HT1080 (cell line): Measurements from ENCODE around the gene UBL7. TPM values are rescaled to one million over a fixed set of nuclear protein-coding genes. Genes with fewer than 3 reads are reported as not detected.
A peak's percentile ranks its signal among the peaks of the same experiment; 100 is the strongest.
"Not testable (repeated sequence)": the region's sequence is repeated elsewhere in the genome, so short reads cannot be mapped to it uniquely, and the experiment has no call there.

Experiments used
- DNase-seq: peaks from one replicate; pipeline ENCODE4 v3.0.0-alpha.2; 2015; ENCODE audit warnings: low read depth
- polyA plus RNA-seq, 2 experiments: library from polyadenylated mRNA; depleted of rRNA; stranded (reverse); fragments of >200 nt; gene quantifications; 2 replicates each; pipeline ENCODE4 v1.2.3, GENCODE V29; 2015
- total RNA-seq: library from RNA; depleted of rRNA; stranded (reverse); fragments of >200 nt; shearing (Covaris generic); gene quantifications from 2 replicates; pipeline ENCODE4 v1.2.3, GENCODE V29; 2014; rRNA removed

UBL7 gene, protein sequence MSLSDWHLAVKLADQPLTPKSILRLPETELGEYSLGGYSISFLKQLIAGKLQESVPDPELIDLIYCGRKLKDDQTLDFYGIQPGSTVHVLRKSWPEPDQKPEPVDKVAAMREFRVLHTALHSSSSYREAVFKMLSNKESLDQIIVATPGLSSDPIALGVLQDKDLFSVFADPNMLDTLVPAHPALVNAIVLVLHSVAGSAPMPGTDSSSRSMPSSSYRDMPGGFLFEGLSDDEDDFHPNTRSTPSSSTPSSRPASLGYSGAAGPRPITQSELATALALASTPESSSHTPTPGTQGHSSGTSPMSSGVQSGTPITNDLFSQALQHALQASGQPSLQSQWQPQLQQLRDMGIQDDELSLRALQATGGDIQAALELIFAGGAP
- 160 and 187 TPM in 2 replicates for total RNA-seq
- 136 and 139 TPM in 2 replicates for polyA plus RNA-seq (2015; cell fraction: cytosol; rRNA removed)
- polyA plus RNA-seq (2015; cell fraction: nucleus; rRNA removed) = 72.8 and 74.4 TPM in 2 replicates

DNA sequence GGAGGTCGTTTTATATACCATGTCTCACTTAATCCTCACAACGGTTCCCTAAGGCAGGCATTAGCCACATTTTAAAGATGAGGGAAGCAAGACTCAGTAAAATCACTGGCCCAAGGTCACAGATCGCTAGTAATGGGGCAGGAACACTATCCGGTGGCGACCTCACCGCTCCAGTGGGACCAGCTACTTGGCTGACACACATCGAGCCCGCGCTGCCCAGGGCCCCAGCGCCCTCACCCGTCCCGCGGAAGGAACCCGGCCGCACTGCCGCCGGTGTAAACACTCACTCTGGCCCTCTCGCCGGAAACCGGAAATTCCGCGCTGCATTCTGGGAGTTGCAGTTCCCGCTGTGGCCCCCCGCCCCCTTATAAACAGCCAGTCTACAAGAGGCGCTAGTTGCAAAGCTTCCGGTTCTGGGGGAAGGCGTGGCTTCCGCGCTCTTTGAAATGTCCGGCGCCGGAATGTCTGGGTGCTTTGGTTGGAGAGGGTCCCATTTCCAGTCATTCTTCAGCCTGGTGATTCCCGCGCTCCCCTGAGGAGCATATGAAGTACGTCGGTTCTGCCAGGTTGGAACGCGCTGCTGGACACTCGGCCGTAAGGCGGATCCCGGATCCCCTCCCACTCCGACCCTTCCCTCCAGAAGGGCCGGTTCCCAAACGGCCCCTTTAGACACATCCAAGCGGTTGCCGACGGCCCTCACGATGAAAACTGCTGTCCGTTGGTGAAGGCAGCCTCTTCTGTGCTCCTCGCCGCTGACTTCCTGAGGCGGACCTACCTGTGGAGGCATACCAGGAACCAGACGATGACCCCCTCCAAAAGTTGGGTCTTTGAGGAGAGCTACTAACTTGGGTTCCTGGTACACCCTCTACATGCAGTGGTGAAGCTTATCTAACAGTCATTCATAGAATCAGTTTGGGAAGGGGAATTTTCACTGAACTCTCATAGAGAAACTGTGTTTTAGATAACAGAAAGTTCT is at the start of gene UBL7:
Gene UBL7 (minus strand): TSS at position 290 of the 976 bp plus-strand sequence. CDS start 2,293 bp downstream, outside the sequence.
- DNase-seq = peak; percentile 99

DNA sequence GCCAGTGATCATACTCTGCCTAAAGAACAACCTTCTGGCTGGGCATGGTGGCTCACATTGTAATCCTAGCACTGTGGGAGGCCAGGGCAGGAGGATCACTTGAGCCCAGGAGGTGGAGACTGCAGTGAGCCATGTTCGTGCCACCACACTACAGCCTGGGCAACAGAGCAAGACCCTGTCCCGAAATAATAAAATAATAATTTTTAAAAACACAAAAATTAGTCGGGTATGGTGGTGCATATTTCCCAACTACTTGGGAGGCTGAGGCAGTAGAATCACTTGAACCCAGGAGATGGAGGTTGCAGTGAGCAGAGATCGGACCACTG is 45.5 kb upstream of the UBL7 start:
- no peak for DNase-seq

DNA sequence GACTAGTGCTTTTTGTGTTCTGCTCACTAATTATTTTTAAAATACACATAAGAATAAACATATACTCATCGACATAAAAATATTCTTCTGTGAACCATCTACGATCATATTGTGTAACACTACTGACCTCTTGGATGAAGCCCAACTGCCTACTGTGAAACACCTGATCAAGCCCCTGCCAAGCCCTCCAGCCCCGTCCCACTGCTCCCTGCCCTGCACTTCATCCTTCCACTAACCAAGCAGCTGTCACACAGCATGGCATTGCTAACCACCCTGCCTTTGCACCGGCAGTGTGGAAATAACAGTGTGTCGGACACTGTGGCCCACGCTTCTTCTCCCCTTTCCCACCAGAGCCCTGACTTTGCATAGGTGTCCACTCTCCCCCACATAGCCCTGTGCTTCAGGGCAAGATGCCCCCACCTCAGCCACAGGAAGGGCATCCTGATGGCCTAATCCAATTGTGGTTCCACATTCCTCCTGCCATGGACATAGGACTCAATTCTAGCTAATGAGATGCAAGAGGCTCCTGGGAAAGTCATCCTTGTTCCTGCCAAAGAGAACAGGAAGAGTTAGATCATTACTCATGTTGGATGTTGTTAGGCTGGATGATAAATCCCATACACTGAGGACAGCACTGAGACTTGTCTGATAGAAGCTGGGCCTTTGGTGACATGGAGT is 45.0 kb upstream of the UBL7 start:
- DNase-seq = peak; percentile 85

GRCh38 chr15:74504836-74505235 is 43.9 kb upstream of the UBL7 start:
- no peak for DNase-seq

- no peak for DNase-seq
Measured at GRCh38 chr15:74504418-74504817, 43.5 kb upstream of the UBL7 start.

DNA sequence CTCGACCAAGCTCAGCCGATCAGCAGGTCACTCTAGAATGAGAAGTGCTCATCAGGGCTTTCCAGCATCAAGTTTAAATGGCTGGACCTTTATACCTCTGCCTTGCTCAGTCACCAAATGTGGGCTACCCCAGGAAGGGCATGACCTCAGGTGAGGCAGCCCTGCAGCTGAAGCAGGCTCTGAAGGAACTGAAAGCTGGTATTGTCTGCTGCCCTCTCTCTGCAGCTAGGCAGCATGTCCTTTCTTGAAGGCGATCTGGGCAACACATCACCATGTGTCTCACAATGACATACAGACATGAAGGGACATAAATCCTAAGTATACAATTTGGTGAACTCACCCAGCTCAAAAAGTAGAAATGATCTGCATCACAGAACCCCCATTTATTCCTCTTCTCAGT is 41.3 kb upstream of the UBL7 start:
- DNase-seq = no peak

- DNase-seq = no peak
Measured at GRCh38 chr15:74500401-74500800, 39.4 kb upstream of the UBL7 start.

DNA sequence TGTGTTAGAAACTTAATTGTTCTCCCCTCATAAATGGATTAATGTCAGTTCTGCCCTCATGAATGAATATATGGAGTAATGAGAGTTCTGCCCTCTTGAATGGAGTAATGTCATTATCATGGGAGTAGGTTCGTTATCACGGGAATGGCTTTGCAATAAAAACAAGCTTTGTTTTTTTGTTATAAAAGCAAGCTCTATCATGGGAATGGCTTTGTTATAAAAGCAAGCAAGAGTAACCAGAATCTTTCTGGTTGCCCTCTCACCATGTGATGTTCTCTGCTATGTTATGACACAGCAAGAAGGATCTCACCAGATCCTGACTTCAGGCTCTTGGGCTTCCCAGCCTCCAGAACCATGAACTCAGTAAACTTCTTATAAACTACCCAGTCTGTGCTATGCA is 38.4 kb upstream of the UBL7 start:
- no peak for DNase-seq

DNA sequence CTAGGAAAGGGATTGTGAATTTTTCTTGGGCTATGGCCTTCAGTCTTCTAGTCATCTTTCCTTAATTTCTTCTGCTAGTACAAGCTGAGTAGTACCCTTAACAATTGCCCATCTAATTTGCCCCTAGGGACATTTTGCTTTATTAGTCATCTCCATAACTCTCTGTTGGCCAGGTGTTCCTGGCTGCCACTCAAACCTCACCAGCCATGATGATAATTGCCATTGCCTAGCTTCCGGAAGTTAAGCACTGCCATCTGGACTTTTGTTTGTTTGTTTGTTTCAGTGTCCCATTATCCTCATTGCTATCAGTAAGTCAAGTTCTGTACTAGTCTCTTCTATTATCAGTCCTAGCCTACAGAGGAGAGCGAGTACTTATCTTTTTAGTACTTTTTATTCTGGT is 36.6 kb upstream of the UBL7 start:
- DNase-seq = peak; percentile 37

DNA sequence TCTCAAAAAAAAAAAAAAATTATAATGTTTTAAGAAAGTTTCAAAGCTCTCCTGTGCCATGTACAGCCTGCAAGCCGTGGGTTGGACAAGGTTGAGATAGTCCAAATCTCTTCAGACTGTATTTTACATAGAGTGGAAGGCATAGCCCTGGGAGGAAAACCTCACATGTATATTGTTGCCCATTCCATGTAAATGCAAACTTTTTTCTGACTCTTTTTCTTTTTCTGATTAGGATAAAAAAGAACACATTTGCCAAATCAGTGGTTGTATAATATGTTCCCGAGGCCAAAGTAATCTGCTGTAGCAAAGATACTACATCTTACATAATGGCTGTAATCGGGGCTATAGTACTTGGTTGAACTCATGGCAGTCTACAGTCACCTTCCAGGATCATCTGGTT is 35.7 kb upstream of the UBL7 start:
- no peak for DNase-seq

DNA sequence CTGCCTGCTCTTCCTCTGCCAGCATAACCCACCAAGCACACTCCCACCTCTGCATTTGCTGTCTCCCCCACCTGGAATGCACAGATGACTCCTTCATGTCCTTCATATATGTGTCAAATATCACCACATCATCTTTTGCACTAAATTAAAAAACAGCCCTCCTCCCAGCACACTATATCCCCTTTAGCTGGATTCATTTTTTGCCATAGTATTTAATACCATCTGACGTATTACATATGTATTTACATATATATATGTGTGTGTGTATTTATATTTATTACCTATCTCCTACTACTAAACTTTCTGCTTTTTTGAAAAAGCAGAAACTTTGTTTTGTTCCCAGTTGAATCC is 29.4 kb upstream of the UBL7 start:
- no peak for DNase-seq

DNA sequence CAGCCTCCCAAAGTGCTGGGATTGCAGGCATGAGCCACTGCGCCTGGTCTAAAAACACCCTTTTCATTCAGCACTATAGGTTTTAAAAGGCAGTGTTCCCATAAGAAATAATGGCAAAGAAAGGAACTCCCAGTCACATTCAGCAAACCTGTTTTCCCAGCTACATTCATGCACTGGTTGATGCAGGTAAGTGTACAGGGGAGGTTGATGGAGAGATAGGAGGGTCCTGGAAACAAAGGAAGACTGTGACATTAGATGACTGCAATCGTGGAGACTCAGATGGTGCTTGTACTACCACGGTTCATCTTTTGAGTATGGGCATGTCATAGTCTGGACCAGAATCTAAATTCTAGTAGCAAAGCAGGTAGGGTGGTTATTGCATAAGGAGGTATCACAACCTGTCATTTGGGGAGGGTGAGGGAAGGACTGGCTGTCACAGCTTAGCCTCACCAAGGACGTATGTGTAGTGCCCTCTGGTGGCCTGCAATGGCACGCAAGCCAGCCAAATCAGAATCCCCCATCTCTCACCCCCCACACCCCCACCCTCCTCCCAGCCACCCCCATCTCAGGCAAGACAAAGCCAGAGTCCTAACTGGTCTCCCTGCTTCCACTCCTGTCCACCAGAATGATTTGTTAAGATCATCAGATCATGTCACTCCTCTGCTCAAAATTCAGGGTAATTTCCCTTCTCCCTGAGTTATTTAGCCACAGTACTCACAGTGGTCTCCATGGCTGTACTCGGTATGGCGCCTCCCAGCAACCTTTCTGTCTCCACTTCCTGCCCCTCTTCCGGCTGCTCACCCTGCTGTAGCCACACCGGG is 28.8 kb upstream of the UBL7 start:
- peak; percentile 58 for DNase-seq

DNA sequence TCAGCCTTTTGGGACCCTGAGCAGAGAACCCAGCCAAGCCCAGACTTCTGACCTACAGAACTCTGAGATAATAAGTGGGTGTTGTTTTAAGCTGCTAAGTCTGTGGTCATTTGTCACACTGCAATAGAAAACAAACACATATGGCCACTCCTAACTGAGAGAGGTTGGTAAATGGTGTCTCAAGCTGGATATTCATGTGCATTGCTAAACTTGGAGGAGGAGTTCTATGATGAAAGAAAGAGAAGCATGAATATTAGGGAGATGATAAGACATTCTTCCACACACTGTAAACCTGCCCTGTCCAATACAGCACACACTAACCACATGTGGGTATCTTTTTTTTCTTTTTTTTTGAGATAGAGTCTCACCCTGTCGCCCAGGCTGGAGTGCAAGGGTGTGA is 27.8 kb upstream of the UBL7 start:
- no peak for DNase-seq

GRCh38 chr15:74482661-74483060 is 21.7 kb upstream of the UBL7 start:
- DNase-seq = no peak

DNA sequence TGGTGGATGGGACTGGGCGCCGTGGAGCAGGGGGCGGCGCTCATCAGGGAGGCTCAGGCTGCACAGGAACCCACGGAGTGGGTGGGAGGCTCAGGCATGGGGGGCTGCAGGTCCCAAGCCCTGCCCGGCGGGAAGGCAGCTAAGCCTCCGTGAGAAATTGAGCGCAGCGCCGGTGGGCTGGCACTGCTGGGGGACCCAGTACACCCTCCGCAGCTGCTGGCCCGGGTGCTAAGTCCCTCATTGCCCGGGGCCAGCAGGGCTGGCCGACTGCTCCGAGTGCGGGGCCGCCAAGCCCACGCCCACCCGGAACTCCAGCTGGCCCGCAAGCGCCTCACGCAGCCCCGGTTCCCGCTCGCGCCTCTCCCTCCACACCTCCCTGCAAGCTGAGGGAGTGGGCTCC is 19.4 kb upstream of the UBL7 start:
- not testable (repeated sequence) for DNase-seq

DNA sequence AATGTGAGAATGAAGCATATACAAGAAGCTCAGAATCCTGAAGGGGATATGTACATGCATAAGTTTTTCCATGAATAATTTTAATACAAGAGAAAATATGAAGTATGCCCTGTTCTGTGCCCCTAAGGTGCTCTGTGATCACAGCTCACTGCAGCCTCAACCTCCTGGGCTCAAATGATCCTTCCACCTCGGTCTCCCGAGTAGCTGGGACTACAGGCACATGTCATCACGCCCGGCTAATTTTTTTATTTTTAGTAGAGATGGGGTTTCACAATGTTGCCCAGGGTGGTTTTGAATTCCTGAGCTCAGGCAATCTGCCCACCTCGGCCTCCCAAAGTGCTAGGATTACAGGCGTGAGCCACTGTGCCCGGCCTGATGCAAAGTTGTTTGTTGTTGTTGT is 10.7 kb upstream of the UBL7 start:
- DNase-seq = not testable (repeated sequence)

GRCh38 chr15:74470631-74471395 is 9.9 kb upstream of the UBL7 start:
- no peak for DNase-seq

GRCh38 chr15:74468341-74469032 is 7.5 kb upstream of the UBL7 start:
- DNase-seq = no peak

- DNase-seq = no peak
Measured at GRCh38 chr15:74466570-74466969, 5.6 kb upstream of the UBL7 start.
